ENCODE measurements around the gene TMEM41B.
A peak's percentile ranks its signal among the peaks of the same experiment; 100 is the strongest.
"Not testable (repeated sequence)": the region's sequence is repeated elsewhere in the genome, so short reads cannot be mapped to it uniquely, and the experiment has no call there.

The TMEM41B gene

GRCh38 chr11:9314291-9315077, at the start of gene TMEM41B:
Gene TMEM41B, minus strand, starts transcription at chr11:9314593. Its CDS starts 152 bp downstream, at chr11:9314441.
- peak; percentile 97 to 99 for DNase-seq (ENCODE audit: low read depth in 1 of 2, low spot score in 1 of 2)

- no peak for DNase-seq (ENCODE audit: low read depth in 1 of 2, low spot score in 1 of 2)
Observed at GRCh38 chr11:9362393-9362863, 48.0 kb upstream of the TMEM41B start.

GRCh38 chr11:9360862-9361622, 46.6 kb upstream of the TMEM41B start:
- DNase-seq (ENCODE audit: low read depth in 1 of 2, low spot score in 1 of 2), result not testable (repeated sequence)

GRCh38 chr11:9357041-9357440, 42.6 kb upstream of the TMEM41B start:
- DNase-seq (ENCODE audit: low read depth in 1 of 2, low spot score in 1 of 2), result no peak

- DNase-seq (ENCODE audit: low read depth in 1 of 2, low spot score in 1 of 2), result no peak
Observed at GRCh38 chr11:9351321-9351881, 37.0 kb upstream of the TMEM41B start.

GRCh38 chr11:9347779-9348178, 33.4 kb upstream of the TMEM41B start:
- DNase-seq (ENCODE audit: low read depth in 1 of 2, low spot score in 1 of 2), result not testable (repeated sequence)

- no peak for DNase-seq (ENCODE audit: low read depth in 1 of 2, low spot score in 1 of 2)
Observed at GRCh38 chr11:9347100-9347499, 32.7 kb upstream of the TMEM41B start.

GRCh38 chr11:9344061-9344680, 29.8 kb upstream of the TMEM41B start:
- DNase-seq (ENCODE audit: low read depth in 1 of 2, low spot score in 1 of 2), result no peak

GRCh38 chr11:9341638-9342178, 27.3 kb upstream of the TMEM41B start:
- DNase-seq (ENCODE audit: low read depth in 1 of 2, low spot score in 1 of 2), result no peak

- DNase-seq (ENCODE audit: low read depth in 1 of 2, low spot score in 1 of 2), result no peak
Observed at GRCh38 chr11:9332655-9333054, 18.3 kb upstream of the TMEM41B start.

- no peak for DNase-seq (ENCODE audit: low read depth in 1 of 2, low spot score in 1 of 2)
Observed at GRCh38 chr11:9330387-9331384, 16.3 kb upstream of the TMEM41B start.

- DNase-seq (ENCODE audit: low read depth in 1 of 2, low spot score in 1 of 2), result no peak
Observed at GRCh38 chr11:9320047-9320446, 5.7 kb upstream of the TMEM41B start.

- DNase-seq (ENCODE audit: low read depth in 1 of 2, low spot score in 1 of 2), result not testable (repeated sequence)
Observed at GRCh38 chr11:9319377-9320001, 5.1 kb upstream of the TMEM41B start.

- not testable (repeated sequence) for DNase-seq (ENCODE audit: low read depth in 1 of 2, low spot score in 1 of 2)
Observed at GRCh38 chr11:9318442-9319376, 4.3 kb upstream of the TMEM41B start.

GRCh38 chr11:9316334-9316733, 1.9 kb upstream of the TMEM41B start:
- no peak for DNase-seq (ENCODE audit: low read depth in 1 of 2, low spot score in 1 of 2)

GRCh38 chr11:9315078-9315688, 790 bp upstream of the TMEM41B start:
- no peak for DNase-seq (ENCODE audit: low read depth in 1 of 2, low spot score in 1 of 2)

GRCh38 chr11:9313648-9314290, 624 bp downstream of the TMEM41B start:
- peak; percentile 1 to 4 for DNase-seq (ENCODE audit: low read depth in 1 of 2, low spot score in 1 of 2)
